SK-N-SH treated with all-trans-retinoic acid at 6 μM for 48 hours (cell line): ENCODE measurements around the gene C17orf50.

Source experiments
- ESRRG ChIP-seq: fragments of 250-450 bp; sonication (Bioruptor Pico); IDR thresholded peaks from 2 replicates; pipeline ENCODE4 v1.6.1; 2021; ENCODE audit warnings: mild to moderate bottlenecking
- GLIS3 ChIP-seq: fragments of 250-450 bp; sonication (Bioruptor Pico); IDR thresholded peaks from 2 replicates; pipeline ENCODE4 v1.5.0; 2020; ENCODE audit warnings: mild to moderate bottlenecking, moderate library complexity
- OSR1 ChIP-seq: fragments of 250-450 bp; sonication (Bioruptor Pico); IDR thresholded peaks from 2 replicates; pipeline ENCODE4 v1.8.0; 2022; ENCODE audit warnings: moderate library complexity, mild to moderate bottlenecking, inconsistent platforms
- SNAI2 ChIP-seq: fragments of 250-450 bp; sonication (Bioruptor Pico); IDR thresholded peaks from 2 replicates; pipeline ENCODE4 v1.5.0; 2020; ENCODE audit warnings: mild to moderate bottlenecking, moderate library complexity
- TOX ChIP-seq: fragments of 250-450 bp; sonication (Bioruptor Pico); IDR thresholded peaks from 2 replicates; pipeline ENCODE4 v1.8.0; 2021; ENCODE audit warnings: mild to moderate bottlenecking, moderate library complexity, borderline replicate concordance
- TF ChIP-seq, protein P1 (sequence below): fragments of 250-450 bp; sonication (Bioruptor Pico); IDR thresholded peaks from 2 replicates; pipeline ENCODE4 v1.5.1; 2020; ENCODE audit warnings: low read depth, mild to moderate bottlenecking, moderate library complexity

DNA sequence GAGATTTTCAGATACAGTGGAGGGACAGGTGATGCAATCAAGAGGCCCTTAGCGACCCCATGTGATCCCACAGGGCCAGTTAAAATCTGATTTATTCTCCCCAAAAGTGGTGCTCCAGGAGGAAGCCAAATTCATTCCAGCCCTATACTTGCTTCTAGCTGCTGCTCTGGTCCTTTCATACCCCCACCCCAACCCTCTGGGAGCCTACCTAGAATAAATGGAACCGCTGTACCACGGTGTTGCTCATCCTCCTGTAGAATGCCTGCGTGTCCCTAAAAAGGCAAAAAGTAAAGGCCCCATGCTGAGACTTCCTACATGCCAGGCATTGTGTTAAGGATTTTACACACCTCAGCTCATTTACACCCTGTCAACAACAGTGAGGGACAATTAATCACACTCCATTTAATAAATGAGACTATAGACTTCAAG lies 31.3 kb upstream of the C17orf50 start:
- TF ChIP-seq SNAI2 (no peak), ESRRG (CRISPR knock-in tag) (no peak), OSR1 (CRISPR knock-in tag) (no peak), GLIS3 (CRISPR knock-in tag) (no peak), TOX (CRISPR knock-in tag) (no peak)
- TF ChIP-seq, protein P1, sequence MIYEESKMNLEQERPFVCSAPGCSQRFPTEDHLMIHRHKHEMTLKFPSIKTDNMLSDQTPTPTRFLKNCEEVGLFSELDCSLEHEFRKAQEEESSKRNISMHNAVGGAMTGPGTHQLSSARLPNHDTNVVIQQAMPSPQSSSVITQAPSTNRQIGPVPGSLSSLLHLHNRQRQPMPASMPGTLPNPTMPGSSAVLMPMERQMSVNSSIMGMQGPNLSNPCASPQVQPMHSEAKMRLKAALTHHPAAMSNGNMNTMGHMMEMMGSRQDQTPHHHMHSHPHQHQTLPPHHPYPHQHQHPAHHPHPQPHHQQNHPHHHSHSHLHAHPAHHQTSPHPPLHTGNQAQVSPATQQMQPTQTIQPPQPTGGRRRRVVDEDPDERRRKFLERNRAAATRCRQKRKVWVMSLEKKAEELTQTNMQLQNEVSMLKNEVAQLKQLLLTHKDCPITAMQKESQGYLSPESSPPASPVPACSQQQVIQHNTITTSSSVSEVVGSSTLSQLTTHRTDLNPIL (CRISPR knock-in tag), result no peak
